OCI-LY3 (cell line): ENCODE data around the gene VIPR2.

Source experiments
- H2AFZ ChIP-seq: fragments of 200-600, 300-600 bp; shearing (Covaris generic); 2 replicates; pipeline ENCODE4 v1.6.0; 2014; ENCODE audit warnings: antibody characterized with exemption, low read depth, low read length
- H3K27ac ChIP-seq: fragments of 200-600, 300-600 bp; sonication (generic); 2 replicates; pipeline ENCODE4 v1.5.1; 2014; ENCODE audit warnings: mild to moderate bottlenecking, low read length, moderate library complexity, mixed read lengths
- H3K27me3 ChIP-seq: fragments of 200-600, 300-600 bp; sonication (generic); 2 replicates; pipeline ENCODE4 v1.6.1; 2014; ENCODE audit warnings: low read depth, low read length, mixed read lengths
- H3K36me3 ChIP-seq: fragments of 200-600, 300-600 bp; sonication (generic); replicated peaks from 2 replicates; pipeline ENCODE3; 2014; ENCODE audit warnings: low read depth, low read length, mixed read lengths
- H3K4me1 ChIP-seq: fragments of 300-600, 200-600 bp; sonication (generic); 2 replicates; pipeline ENCODE4 v1.6.1; 2014; ENCODE audit warnings: low read length, mixed read lengths
- H3K4me2 ChIP-seq: fragments of 200-600, 300-600 bp; sonication (generic); 2 replicates; pipeline ENCODE4 v1.6.1; 2014; ENCODE audit warnings: low read length, mixed read lengths
- H3K4me3 ChIP-seq: fragments of 300-600, 200-600 bp; sonication (generic); 2 replicates; pipeline ENCODE4 v1.5.1; 2014; ENCODE audit warnings: antibody characterized with exemption, mild to moderate bottlenecking, low read length, moderate library complexity
- H3K79me2 ChIP-seq: fragments of 300-600, 200-600 bp; shearing (Covaris generic); 2 replicates; pipeline ENCODE4 v1.6.1; 2014; ENCODE audit warnings: mild to moderate bottlenecking, low read length, mixed read lengths
- H3K9ac ChIP-seq: fragments of 300-600, 200-600 bp; shearing (Covaris generic); 2 replicates; pipeline ENCODE4 v1.6.0; 2014; ENCODE audit warnings: mild to moderate bottlenecking, low read length, moderate library complexity
- H3K9me3 ChIP-seq: fragments of 200-600, 300-600 bp; shearing (Covaris generic); 2 replicates; pipeline ENCODE4 v1.6.1; 2014; ENCODE audit warnings: low read length, mixed read lengths; ENCODE audit not compliant: insufficient read depth
- H4K20me1 ChIP-seq: fragments of 200-600, 300-600 bp; sonication (generic); 2 replicates; pipeline ENCODE4 v1.6.1; 2016; ENCODE audit warnings: low read length, mixed read lengths; ENCODE audit not compliant: insufficient read depth
- CTCF ChIP-seq: fragments of 200-600, 300-600 bp; sonication (generic); IDR thresholded peaks from 2 replicates; pipeline ENCODE4 v1.5.1; 2014; ENCODE audit warnings: antibody characterized with exemption, low read length, low read depth
- EZH2phosphoT487 ChIP-seq: fragments of 200-600 bp; shearing (Covaris generic); IDR thresholded peaks from 2 replicates; pipeline ENCODE4 v1.6.1; 2018; ENCODE audit warnings: antibody characterized with exemption, mixed run types, low read depth

The VIPR2 gene

DNA sequence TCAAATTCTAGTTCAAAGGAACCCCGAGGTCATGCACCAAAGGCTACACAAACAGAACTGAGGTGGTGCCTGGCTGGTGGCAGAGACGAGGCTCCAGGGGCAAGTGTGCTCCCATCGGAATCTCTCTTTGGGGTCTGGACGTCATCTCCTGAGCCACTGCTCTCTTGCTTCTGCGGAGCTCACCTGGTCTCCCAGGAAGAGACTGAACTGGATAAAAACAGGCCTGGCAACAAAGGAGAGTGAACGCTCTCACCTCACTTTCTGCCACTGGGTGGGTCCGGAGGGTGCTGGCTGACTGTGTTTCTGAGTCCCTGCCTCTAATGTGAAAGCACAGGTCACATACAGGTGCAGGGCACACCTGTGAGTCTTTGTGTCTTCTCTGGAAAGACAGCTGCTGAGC lies 22.4 kb downstream of the VIPR2 start:
- H3K4me2 ChIP-seq: no peak overlapping the region
- H3K79me2 ChIP-seq: no peaks in the 10 kb centered on the region
- no peak overlapping the region for H3K4me3 ChIP-seq
- TF ChIP-seq EZH2phosphoT487 (no peak), CTCF (no peak)
- H2AFZ ChIP-seq: no peak overlapping the region
- no peak overlapping the region for H3K9ac ChIP-seq
- H3K36me3 ChIP-seq: no peaks in the 10 kb centered on the region
- no peaks in the 10 kb centered on the region for H3K9me3 ChIP-seq
- H3K27me3 ChIP-seq: no peaks in the 10 kb centered on the region
- no peaks in the 10 kb centered on the region for H3K4me1 ChIP-seq
- H3K27ac ChIP-seq: no peak overlapping the region
- H4K20me1 ChIP-seq: no peaks in the 10 kb centered on the region

DNA sequence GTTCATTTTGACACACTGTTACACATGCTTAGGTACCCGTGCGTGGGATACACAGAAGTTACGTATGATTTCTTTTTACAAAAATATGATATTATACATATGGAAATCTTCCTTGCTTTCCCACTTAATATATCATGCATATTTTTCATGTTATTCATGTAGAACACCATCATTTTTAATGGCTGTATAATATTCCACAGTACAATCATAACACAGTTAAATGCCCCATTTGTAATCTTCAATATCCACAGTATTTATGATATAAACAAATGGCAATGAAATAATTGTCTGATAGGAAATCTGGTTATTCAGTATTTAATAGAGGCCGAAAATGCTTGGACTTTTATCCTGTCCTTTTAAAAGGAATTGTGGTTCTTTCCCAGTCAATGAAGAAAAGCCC lies 23.2 kb downstream of the VIPR2 start:
- no peak overlapping the region for H3K27ac ChIP-seq
- no peak overlapping the region for H3K4me2 ChIP-seq
- H3K79me2 ChIP-seq: no peaks in the 10 kb centered on the region
- H3K36me3 ChIP-seq: no peaks in the 10 kb centered on the region
- no peaks in the 10 kb centered on the region for H3K9me3 ChIP-seq
- no peak overlapping the region for H3K9ac ChIP-seq
- H3K27me3 ChIP-seq: no peaks in the 10 kb centered on the region
- H3K4me3 ChIP-seq: no peak overlapping the region
- TF ChIP-seq CTCF (no peak), EZH2phosphoT487 (no peak)
- no peaks in the 10 kb centered on the region for H3K4me1 ChIP-seq
- no peak overlapping the region for H2AFZ ChIP-seq
- no peaks in the 10 kb centered on the region for H4K20me1 ChIP-seq

GRCh38 chr7:159121068-159121467 lies 23.6 kb downstream of the VIPR2 start:
- no peak overlapping the region for H3K27ac ChIP-seq
- H3K79me2 ChIP-seq: no peaks in the 10 kb centered on the region
- H4K20me1 ChIP-seq: no peaks in the 10 kb centered on the region
- H3K36me3 ChIP-seq: no peaks in the 10 kb centered on the region
- TF ChIP-seq CTCF (no peak), EZH2phosphoT487 (no peak)
- H3K4me1 ChIP-seq: no peaks in the 10 kb centered on the region
- H3K4me3 ChIP-seq: no peak overlapping the region
- no peaks in the 10 kb centered on the region for H3K27me3 ChIP-seq
- no peak overlapping the region for H3K9ac ChIP-seq
- H3K9me3 ChIP-seq: no peaks in the 10 kb centered on the region
- no peak overlapping the region for H2AFZ ChIP-seq
- H3K4me2 ChIP-seq: no peak overlapping the region

DNA sequence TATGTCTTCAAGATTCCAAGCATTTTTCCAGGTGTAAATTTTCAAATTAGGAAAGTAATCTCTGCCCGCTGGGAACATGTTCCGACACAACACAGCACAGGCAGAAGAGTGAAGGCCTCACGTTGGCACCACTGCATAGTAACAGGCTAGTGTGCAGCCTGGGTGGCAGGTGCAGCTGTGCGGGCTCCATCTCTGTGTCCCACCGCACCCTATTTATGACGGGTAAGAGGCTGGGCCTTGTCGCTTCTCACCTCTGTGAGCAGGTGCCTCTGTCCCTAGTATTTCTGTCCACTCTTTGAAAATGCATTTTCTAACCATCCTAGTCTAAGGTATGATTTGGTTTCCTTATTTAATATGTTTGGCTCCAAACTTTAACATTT lies 24.1 kb downstream of the VIPR2 start:
- Histone ChIP-seq H4K20me1 (no peaks in the 10 kb centered on the region), H3K9ac (no peak overlapping the region), H3K27me3 (no peaks in the 10 kb centered on the region), H3K27ac (no peak overlapping the region), H3K79me2 (no peaks in the 10 kb centered on the region), H3K4me2 (no peak overlapping the region), H3K4me1 (no peaks in the 10 kb centered on the region), H2AFZ (no peak overlapping the region), H3K9me3 (no peaks in the 10 kb centered on the region), H3K36me3 (no peaks in the 10 kb centered on the region), H3K4me3 (no peak overlapping the region)
- TF ChIP-seq CTCF: no peak
- no peak for TF ChIP-seq EZH2phosphoT487
